Endodermal cell (in vitro differentiated cells): ENCODE results near the gene SIRT3. TPM values are rescaled to one million over a fixed set of nuclear protein-coding genes. Genes with fewer than 3 reads are reported as not detected.

ENCODE experiments used
- DNase-seq: peaks from one replicate; pipeline ENCODE4 v3.0.0-alpha.2; 2017
- H3K27ac ChIP-seq: 2 replicates; pipeline ENCODE4 v1.5.1; 2013; ENCODE audit warnings: mild to moderate bottlenecking, low read depth, low read length, moderate library complexity
- H3K27me3 ChIP-seq: 2 replicates; pipeline ENCODE4 v1.6.1; 2013; ENCODE audit warnings: mild to moderate bottlenecking, low read length, moderate library complexity; ENCODE audit not compliant: insufficient read depth, control insufficient read depth, poor library complexity, severe bottlenecking
- H3K36me3 ChIP-seq: 2 replicates; pipeline ENCODE4 v1.7.0; 2013; ENCODE audit warnings: mild to moderate bottlenecking, low read length, moderate library complexity; ENCODE audit not compliant: control insufficient read depth, insufficient read depth
- H3K4me1 ChIP-seq: one replicate; pipeline ENCODE4 v1.7.0; 2013; ENCODE audit warnings: low read length; ENCODE audit not compliant: control insufficient read depth, insufficient read depth
- H3K4me3 ChIP-seq: 2 replicates; pipeline ENCODE4 v1.5.1; 2013; ENCODE audit warnings: mild to moderate bottlenecking, low read length, moderate library complexity
- H3K9ac ChIP-seq: 2 replicates; pipeline ENCODE4 v1.6.1; 2013; ENCODE audit warnings: mild to moderate bottlenecking, low read length, moderate library complexity; ENCODE audit not compliant: poor library complexity, severe bottlenecking; ENCODE audit errors: extremely low read depth
- H3K9me3 ChIP-seq: 2 replicates; pipeline ENCODE4 v1.6.1; 2013; ENCODE audit warnings: mild to moderate bottlenecking, low read length, moderate library complexity; ENCODE audit not compliant: control insufficient read depth
- H3K27ac Mint-ChIP-seq: 2 replicates; pipeline ENCODE4 v1.8.0; 2020; ENCODE audit warnings: mixed read lengths
- H3K27me3 Mint-ChIP-seq: 2 replicates; pipeline ENCODE4 v1.8.0; 2021; ENCODE audit warnings: mild to moderate bottlenecking, mixed read lengths; ENCODE audit not compliant: insufficient read depth
- H3K36me3 Mint-ChIP-seq: 2 replicates; pipeline ENCODE4 v1.8.0; 2020; ENCODE audit warnings: low read depth, mixed read lengths
- H3K4me1 Mint-ChIP-seq: 2 replicates; pipeline ENCODE4 v1.8.0; 2020; ENCODE audit warnings: mixed read lengths
- H3K4me3 Mint-ChIP-seq: 2 replicates; pipeline ENCODE4 v1.8.0; 2020; ENCODE audit warnings: mild to moderate bottlenecking, moderate library complexity, mixed read lengths
- H3K9me3 Mint-ChIP-seq: 2 replicates; pipeline ENCODE4 v1.8.0; 2020; ENCODE audit warnings: mild to moderate bottlenecking, mixed read lengths
- WGBS, 2 experiments: methylation state at CpG; one replicate each; pipeline versions ENCODE4 v1.1.5 to v1.1.7; 2013; ENCODE audit warnings: missing lambda C conversion rate in 2 of 2, mixed read lengths in 1 of 2; ENCODE audit not compliant: insufficient coverage in 1 of 2, insufficient read length in 1 of 2; 5-methylcytosine and 5-hydroxymethylcytosine counted together
- total RNA-seq, 2 donors: library from RNA; stranded (reverse); fragmentation: NEBNext Ultra II Directional in 1 of 2; extraction: Animal tissue kit (Norgen Biotek cat#: 25700) in 1 of 2; gene quantifications; 2 replicates in 1 of 2; 3 replicates in 1 of 2; pipeline ENCODE4 v1.2.1, GENCODE V29; 2021
- TF ChIP-seq, protein P1 (sequence below): fragments of 200-600 bp; sonication (generic); conservative IDR thresholded peaks from 2 replicates; pipeline ENCODE4 v1.5.0; 2021; ENCODE audit warnings: antibody characterized with exemption, mild to moderate bottlenecking

The SIRT3 gene
- total RNA-seq, 2 donors from 2014 or later: 18.1 to 28.6 TPM

DNA sequence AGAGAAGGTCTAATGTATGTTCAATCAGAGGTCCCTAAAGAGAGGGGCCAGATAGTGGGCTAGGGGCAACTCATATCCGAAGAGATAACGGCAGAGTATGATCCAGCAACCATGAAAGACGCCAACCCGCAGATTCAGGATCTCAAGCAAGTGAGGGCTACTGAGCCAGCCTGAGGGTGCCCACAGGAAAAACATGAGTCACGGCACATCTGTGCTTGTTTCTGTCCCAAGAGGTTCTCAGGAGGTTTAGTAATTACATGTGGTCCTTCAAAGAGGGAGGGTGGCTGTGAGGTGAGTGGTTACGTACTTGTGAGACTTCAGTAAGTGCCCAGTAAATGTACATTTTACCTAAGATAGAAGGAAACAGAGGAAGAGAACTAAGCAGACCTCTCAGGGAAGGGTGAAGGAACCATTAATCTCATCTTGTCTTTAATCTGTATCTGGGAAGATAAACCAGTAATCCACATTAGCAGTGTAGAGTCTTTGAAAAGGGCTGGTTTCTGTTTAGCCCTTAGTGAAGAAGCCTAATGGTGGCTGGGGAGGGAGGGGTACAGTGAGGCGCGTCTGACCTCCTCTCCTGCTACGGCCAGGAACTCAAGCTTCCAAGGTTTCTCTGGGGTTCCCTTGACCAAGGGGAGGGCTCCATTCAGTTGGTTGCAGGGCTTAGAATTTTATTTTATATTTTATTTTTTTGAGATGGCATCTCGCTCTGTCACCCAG is 10.2 kb downstream of the SIRT3 start:
- WGBS, 2 experiments: 93 to 94% methylated on average over 9 to 10 of the region's 10 CpGs
- no peak overlapping the region for H3K27ac ChIP-seq
- no peak overlapping the region for H3K9ac ChIP-seq
- H3K27me3 ChIP-seq: no peaks in the 10 kb centered on the region
- DNase-seq: peak; percentile 23
- H3K36me3 Mint-ChIP-seq: peaks cover 24% of the 10 kb centered on the region
- peaks cover 3% of the 10 kb centered on the region for H3K4me1 ChIP-seq
- no peak overlapping the region for H3K27ac Mint-ChIP-seq
- H3K27me3 Mint-ChIP-seq: no peaks in the 10 kb centered on the region
- H3K9me3 Mint-ChIP-seq: no peaks in the 10 kb centered on the region
- no peaks in the 10 kb centered on the region for H3K9me3 ChIP-seq
- no peak overlapping the region for H3K4me3 ChIP-seq
- H3K4me3 Mint-ChIP-seq: no peak overlapping the region
- H3K4me1 Mint-ChIP-seq: no peaks in the 10 kb centered on the region
- TF ChIP-seq, protein P1, sequence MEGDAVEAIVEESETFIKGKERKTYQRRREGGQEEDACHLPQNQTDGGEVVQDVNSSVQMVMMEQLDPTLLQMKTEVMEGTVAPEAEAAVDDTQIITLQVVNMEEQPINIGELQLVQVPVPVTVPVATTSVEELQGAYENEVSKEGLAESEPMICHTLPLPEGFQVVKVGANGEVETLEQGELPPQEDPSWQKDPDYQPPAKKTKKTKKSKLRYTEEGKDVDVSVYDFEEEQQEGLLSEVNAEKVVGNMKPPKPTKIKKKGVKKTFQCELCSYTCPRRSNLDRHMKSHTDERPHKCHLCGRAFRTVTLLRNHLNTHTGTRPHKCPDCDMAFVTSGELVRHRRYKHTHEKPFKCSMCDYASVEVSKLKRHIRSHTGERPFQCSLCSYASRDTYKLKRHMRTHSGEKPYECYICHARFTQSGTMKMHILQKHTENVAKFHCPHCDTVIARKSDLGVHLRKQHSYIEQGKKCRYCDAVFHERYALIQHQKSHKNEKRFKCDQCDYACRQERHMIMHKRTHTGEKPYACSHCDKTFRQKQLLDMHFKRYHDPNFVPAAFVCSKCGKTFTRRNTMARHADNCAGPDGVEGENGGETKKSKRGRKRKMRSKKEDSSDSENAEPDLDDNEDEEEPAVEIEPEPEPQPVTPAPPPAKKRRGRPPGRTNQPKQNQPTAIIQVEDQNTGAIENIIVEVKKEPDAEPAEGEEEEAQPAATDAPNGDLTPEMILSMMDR: no peak
- peaks cover 3% of the 10 kb centered on the region for H3K36me3 ChIP-seq

DNA sequence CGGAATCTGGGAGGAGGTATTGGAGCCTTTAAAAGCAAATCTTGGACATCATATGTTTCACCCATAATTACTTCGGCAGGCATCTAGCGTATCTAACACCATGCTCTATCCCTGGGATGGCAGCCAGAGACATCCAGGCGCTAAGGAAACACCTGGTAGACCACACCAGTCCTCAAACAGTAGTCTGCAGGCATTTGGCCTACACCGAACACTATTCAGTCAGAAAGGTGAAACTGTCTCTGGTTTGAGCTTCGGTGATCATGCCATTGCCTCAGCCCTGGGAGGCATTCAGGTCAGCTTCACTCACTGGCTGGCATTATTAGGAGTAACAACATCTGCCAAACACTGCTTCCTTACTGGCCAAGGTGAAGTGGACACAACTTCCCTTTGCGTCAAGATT is 11.7 kb downstream of the SIRT3 start:
- H3K27ac Mint-ChIP-seq: no peak overlapping the region
- Histone ChIP-seq H3K9ac (no peak overlapping the region), H3K4me1 (peaks cover 3% of the 10 kb centered on the region), H3K4me3 (no peak overlapping the region), H3K9me3 (no peaks in the 10 kb centered on the region), H3K36me3 (peaks cover 3% of the 10 kb centered on the region), H3K27ac (no peak overlapping the region), H3K27me3 (no peaks in the 10 kb centered on the region)
- H3K36me3 Mint-ChIP-seq: peaks cover 18% of the 10 kb centered on the region
- no peaks in the 10 kb centered on the region for H3K27me3 Mint-ChIP-seq
- no peaks in the 10 kb centered on the region for H3K4me1 Mint-ChIP-seq
- peak; percentile 26 for DNase-seq
- TF ChIP-seq, protein P1: no peak
- 95 to 96% methylated on average over 4 to 7 of the region's 7 CpGs for WGBS, 2 experiments
- no peak overlapping the region for H3K4me3 Mint-ChIP-seq
- H3K9me3 Mint-ChIP-seq: no peaks in the 10 kb centered on the region

DNA sequence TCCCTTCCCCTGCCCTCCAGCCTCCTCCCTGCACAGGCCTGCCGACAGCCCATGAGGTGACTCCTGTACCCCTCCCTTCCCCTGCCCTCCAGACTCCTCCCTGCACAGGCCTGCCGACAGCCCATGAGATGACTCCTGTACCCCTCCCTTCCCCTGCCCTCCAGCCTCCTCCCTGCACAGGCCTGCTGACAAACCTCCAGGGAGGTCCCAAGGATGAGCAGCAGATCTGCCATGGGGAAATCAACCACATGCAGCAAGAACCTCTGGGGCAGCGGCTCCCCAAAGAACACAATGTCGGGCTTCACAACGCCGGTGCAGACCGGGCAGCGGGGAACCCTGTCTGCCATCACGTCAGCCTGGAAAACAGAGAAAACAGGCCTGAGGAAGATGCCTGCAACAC is 12.3 kb downstream of the SIRT3 start:
- Histone ChIP-seq H3K36me3 (peaks cover 3% of the 10 kb centered on the region), H3K4me1 (peaks cover 3% of the 10 kb centered on the region), H3K9me3 (no peaks in the 10 kb centered on the region), H3K9ac (no peak overlapping the region), H3K4me3 (no peak overlapping the region), H3K27ac (no peak overlapping the region), H3K27me3 (no peaks in the 10 kb centered on the region)
- DNase-seq: peak; percentile 17
- 94% methylated on average over 9 of the region's 9 CpGs; no CpG with 5 or more reads in 1 of the 2 experiments for WGBS, 2 experiments
- H3K4me1 Mint-ChIP-seq: no peaks in the 10 kb centered on the region
- TF ChIP-seq, protein P1: no peak
- H3K27me3 Mint-ChIP-seq: no peaks in the 10 kb centered on the region
- no peak overlapping the region for H3K27ac Mint-ChIP-seq
- no peak overlapping the region for H3K4me3 Mint-ChIP-seq
- peaks cover 20% of the 10 kb centered on the region for H3K36me3 Mint-ChIP-seq
- no peaks in the 10 kb centered on the region for H3K9me3 Mint-ChIP-seq
